Glomerular visceral epithelial cell (primary cell): Measurements from ENCODE around the gene PTPRA.
A peak's percentile ranks its signal among the peaks of the same experiment; 100 is the strongest.
"Not testable (repeated sequence)": the region's sequence is repeated elsewhere in the genome, so short reads cannot be mapped to it uniquely, and the experiment has no call there.

Source experiments
- DNase-seq: peaks from one replicate; pipeline ENCODE4 v3.0.0-alpha.2; 2016; ENCODE audit errors: extremely low spot score

Gene PTPRA

GRCh38 chr20:2873010-2873746 lies at the start of gene PTPRA:
PTPRA (plus strand) TSS chr20:2873481; CDS start chr20:2964278, 90,797 bp downstream.
- peak; percentile 94 for DNase-seq

GRCh38 chr20:2825761-2826160 lies 47.5 kb upstream of the PTPRA start:
- no peak for DNase-seq

GRCh38 chr20:2826655-2827054 lies 46.6 kb upstream of the PTPRA start:
- no peak for DNase-seq

- no peak for DNase-seq
Measured at GRCh38 chr20:2829376-2829775, 43.9 kb upstream of the PTPRA start.

GRCh38 chr20:2831206-2831605 lies 42.1 kb upstream of the PTPRA start:
- not testable (repeated sequence) for DNase-seq

GRCh38 chr20:2833761-2834160 lies 39.5 kb upstream of the PTPRA start:
- no peak for DNase-seq

- no peak for DNase-seq
Measured at GRCh38 chr20:2834401-2835110, 38.7 kb upstream of the PTPRA start.

- DNase-seq: no peak
Measured at GRCh38 chr20:2835331-2835796, 37.9 kb upstream of the PTPRA start.

GRCh38 chr20:2836035-2836434 lies 37.2 kb upstream of the PTPRA start:
- DNase-seq: no peak

- DNase-seq: no peak
Measured at GRCh38 chr20:2837221-2837960, 35.9 kb upstream of the PTPRA start.

- no peak for DNase-seq
Measured at GRCh38 chr20:2838170-2838797, 35.0 kb upstream of the PTPRA start.

- no peak for DNase-seq
Measured at GRCh38 chr20:2838847-2839671, 34.2 kb upstream of the PTPRA start.

GRCh38 chr20:2839732-2840137 lies 33.5 kb upstream of the PTPRA start:
- DNase-seq: no peak

GRCh38 chr20:2840138-2840966 lies 32.9 kb upstream of the PTPRA start, which contains the start of the genes PCED1A and VPS16:
PCED1A (minus strand) TSS chr20:2840655; CDS start chr20:2839912, 743 bp downstream.
VPS16 (plus strand) TSS chr20:2840745; CDS start chr20:2840775, 30 bp downstream.
- DNase-seq: peak; percentile 90

GRCh38 chr20:2840967-2841531 lies 32.2 kb upstream of the PTPRA start:
- DNase-seq: peak; percentile 79

GRCh38 chr20:2845607-2846006 lies 27.7 kb upstream of the PTPRA start:
- no peak for DNase-seq

GRCh38 chr20:2846698-2847097 lies 26.6 kb upstream of the PTPRA start:
- DNase-seq: no peak

GRCh38 chr20:2847802-2848201 lies 25.5 kb upstream of the PTPRA start:
- no peak for DNase-seq

GRCh38 chr20:2849529-2849928 lies 23.8 kb upstream of the PTPRA start:
- DNase-seq: no peak

GRCh38 chr20:2851086-2851485 lies 22.2 kb upstream of the PTPRA start:
- DNase-seq: no peak
